GM13977 (cell line): ENCODE measurements around the gene ATXN1.

ENCODE experiments used
- DNase-seq: peaks from one replicate; pipeline ENCODE4 v3.0.0; 2012; ENCODE audit warnings: low spot score
- CTCF ChIP-seq: IDR thresholded peaks from 2 replicates; pipeline ENCODE4 v1.5.1; 2012; ENCODE audit warnings: mild to moderate bottlenecking, control low read depth; ENCODE audit not compliant: insufficient read depth; ENCODE audit errors: extremely low read depth, missing control alignments
- in situ Hi-C: fragments of 300-500 bp; cut with MboI; formaldehyde crosslinking; loops from one replicate; pipeline ENCODE4 v1.12.0; 2022; ENCODE audit warnings: low sequenced_read_pairs, low pct_unique_long_range_greater_than_20kb, mixed read lengths, inconsistent platforms; ENCODE audit not compliant: unreplicated experiment

Gene ATXN1

GRCh38 chr6:16596616-16597331 is 164.5 kb downstream of the ATXN1 start:
- in situ Hi-C loops: no loop called here
- TF ChIP-seq CTCF: no peak
- DNase-seq: no peak

GRCh38 chr6:16595514-16596120 is 165.6 kb downstream of the ATXN1 start:
- in situ Hi-C loops: no loop called here
- no peak for DNase-seq
- TF ChIP-seq CTCF: no peak

- in situ Hi-C loops: no loop called here
- no peak for TF ChIP-seq CTCF
- no peak for DNase-seq
These were observed 166.4 kb downstream of the ATXN1 start for GRCh38 chr6:16594849-16595248.

GRCh38 chr6:16592223-16592911 is 168.9 kb downstream of the ATXN1 start:
- in situ Hi-C loops: no loop called here
- TF ChIP-seq CTCF: no peak
- no peak for DNase-seq

- no peak for TF ChIP-seq CTCF
- DNase-seq: peak; percentile 49
- in situ Hi-C loops: no loop called here
These were observed 169.7 kb downstream of the ATXN1 start for GRCh38 chr6:16591396-16592222.

GRCh38 chr6:16585805-16586204 is 175.5 kb downstream of the ATXN1 start:
- in situ Hi-C loops: no loop called here
- TF ChIP-seq CTCF: no peak
- no peak for DNase-seq
